Activated gamma-delta T cell (primary cell): ENCODE results near the gene PITPNC1.
"Not testable (repeated sequence)": the region's sequence is repeated elsewhere in the genome, so short reads cannot be mapped to it uniquely, and the experiment has no call there.

Source experiments
- DNase-seq: peaks from one replicate; lab custom pipeline; 2025; lab: John Stamatoyannopoulos, UW

Gene PITPNC1

DNA sequence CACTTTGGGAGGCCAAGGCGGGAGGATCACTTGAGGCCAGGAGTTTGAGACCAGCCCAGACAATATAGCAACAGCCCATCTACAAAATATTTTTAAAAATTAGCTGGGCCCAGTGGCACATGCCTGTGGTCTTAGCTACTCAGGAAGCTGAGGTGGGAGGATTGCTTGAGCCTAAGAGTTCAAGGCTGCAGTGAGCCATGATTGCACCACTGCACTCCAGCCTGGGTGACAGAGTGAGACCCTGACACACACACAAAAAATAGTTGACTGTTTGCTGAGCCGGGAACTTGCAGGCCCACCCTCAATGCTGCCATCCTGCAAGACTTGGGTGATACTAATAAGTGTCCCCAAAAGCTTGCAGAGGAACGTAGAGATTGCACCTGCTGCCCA is 271.8 kb downstream of the PITPNC1 start:
- not testable (repeated sequence) for DNase-seq

DNA sequence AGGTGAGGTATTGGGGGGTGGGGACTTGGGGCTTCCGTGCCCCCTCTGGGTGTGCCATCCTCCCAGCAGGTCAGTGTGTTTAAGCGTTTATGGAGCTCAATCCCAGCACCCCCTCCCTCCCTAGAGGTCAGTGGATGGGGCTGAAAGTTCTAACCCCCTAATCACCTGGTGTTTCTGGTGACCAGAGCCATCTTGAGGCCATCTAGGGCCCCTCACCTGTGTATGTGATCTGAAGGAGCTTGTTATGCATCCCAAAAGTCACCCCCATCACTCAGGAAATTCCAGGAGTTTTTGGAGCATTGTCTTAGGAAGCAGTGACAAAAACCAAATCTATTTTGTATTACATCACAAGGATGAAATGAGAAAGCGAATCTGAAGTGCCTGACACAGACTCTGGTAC is 272.8 kb downstream of the PITPNC1 start:
- DNase-seq = no peak

DNA sequence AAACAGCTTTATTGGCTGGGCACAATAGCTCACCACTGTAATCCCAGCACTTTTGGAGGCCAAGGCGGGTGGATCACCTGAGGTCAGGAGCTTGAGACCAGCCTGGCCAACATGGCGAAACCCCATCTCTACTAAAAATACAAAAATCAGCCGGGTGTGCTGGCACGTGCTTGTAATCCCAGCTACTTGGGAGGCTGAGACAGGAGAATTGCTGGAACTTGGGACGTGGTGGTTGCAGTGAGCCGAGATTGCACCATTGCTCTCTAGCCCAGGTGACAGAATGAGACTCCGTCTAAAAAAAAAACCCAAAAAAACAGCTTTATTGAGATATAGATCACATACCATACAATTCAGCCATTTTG is 274.1 kb downstream of the PITPNC1 start:
- DNase-seq = not testable (repeated sequence)

DNA sequence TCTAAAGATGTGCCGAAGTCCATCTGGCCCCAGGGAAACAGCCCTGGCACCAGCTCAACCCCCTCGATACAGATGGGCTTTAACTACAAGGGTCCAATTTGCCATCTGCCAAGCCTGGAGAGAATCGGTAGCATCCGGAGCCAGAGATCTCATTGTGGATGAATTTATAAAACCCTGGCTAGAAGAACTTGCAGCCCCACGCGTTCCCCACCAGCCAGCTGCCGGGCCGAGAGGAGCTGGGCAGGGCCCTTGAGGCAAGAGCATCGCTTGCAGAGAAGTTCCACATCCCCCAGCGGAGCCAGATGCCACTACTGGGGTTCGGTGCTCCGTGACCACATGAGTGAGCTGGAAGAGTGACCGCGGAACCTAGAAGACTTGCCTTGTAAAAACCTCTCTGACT is 275.4 kb downstream of the PITPNC1 start:
- DNase-seq = no peak

DNA sequence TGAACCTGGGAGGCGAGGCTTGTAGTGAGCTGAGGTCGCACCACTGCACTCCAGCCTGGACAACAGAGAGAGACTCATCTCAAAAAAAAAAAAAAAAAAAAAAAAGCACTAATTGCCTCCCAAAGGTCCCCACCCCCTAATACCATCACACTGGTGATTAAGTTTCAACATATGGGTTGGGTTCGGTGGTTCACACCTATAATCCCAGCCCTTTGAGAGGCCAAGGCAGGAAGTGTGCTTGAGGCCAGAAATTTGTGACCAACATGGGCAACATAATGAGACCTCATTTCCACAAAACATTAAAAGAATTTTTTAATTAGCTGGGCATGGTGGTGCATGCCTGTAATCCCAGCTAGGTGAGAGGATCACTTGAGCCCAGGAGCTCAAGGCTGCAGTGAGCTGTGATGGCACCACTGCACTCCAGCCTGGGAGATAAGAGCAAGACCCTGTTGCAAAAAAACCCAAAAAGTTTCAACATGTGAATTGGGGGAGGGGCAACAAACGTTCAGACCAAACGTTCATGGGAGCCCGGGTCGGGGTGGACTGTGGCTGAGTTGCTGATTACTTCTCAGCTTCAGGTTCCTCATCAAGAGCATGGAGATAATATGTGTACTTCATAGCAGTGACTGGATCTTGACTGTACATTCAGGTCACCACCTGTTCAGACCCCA is 278.5 kb downstream of the PITPNC1 start:
- DNase-seq = no peak

DNA sequence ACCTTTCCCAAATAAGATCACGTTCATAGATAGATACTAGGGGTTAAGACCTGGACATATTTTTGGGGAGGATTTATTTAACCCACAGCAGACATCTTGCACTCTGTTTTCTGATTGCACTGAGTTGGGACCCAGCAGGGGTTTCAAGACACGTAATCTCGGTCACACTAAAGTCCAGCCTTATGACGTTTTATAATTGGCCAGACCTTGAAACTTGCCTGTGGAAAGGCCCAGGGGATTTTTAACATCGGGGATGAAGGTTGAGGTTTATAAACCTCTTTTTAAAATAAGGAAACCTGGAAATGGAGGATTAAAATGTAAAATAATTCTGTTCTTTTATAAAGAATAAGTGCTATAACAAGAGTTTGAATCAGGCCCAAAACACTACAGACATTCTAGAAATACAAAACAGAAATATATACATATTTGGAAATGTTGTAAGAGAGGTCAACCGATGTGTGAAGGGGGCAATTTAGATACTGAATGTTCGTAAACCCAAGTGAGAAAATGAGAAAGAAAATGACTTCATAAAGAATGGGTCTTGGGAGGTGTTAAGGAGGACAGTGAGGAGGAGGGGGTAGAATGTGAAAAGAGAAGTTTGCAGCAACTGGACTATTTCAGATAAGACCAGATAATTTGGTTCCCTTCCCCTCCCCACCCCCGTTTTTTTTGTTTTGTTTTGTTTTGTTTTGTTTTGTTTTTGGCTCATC is 279.6 kb downstream of the PITPNC1 start:
- no peak for DNase-seq

DNA sequence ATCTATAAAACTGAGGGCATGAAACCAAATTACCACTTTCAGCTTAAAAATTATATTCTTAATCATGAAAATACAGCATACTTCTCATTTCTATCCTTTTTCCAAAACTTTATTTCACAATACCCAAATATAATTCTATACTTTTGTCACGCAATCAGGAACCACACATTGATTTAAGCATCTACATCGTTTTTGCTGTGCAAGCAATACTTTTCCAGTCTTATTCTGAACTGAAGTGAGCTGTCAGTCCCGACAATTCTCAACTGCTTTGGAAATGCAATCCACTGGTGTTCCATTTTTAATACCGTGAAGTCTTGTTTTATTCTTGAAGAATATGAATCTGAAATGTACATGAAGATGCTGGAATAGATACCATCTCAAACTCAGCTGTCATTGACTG is 280.5 kb downstream of the PITPNC1 start:
- DNase-seq = no peak

DNA sequence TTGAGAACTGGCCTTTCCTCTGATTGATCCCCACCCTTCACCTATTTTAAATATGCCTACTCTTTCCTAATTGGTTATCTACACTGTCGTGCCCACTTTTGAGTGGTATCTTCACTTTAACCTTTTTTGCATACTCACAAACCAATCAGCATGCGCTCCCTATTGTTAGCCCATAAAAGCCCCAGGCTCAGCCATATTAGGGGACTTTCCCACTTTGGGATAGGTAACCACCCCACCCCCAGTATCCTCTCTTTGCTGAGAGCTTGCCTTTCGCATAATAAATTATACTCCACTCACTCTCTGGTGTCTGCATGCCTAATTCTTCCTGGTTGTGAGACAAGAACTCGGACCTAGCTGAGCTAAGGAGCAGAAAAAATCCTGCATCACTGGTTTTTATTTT is 281.2 kb downstream of the PITPNC1 start:
- DNase-seq = no peak

DNA sequence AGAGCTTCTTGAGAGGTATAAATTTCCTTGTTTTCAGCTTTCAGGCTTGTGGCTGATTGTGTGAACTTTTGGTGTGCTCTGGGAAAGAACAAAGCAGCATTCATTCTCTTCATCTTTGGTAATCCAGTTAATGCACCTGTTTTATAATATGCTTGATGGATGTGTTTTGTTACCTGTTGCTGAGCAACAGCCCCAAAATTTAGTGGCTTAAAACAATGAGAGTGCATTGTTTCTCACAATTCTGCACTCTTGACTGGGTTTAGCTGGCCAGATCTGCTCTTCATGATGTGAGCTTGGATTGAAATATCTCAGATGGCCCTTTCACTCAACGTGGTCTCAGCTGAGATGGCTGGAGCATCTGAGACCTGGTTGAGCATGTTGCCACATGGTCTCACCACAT is 281.9 kb downstream of the PITPNC1 start:
- DNase-seq = no peak

DNA sequence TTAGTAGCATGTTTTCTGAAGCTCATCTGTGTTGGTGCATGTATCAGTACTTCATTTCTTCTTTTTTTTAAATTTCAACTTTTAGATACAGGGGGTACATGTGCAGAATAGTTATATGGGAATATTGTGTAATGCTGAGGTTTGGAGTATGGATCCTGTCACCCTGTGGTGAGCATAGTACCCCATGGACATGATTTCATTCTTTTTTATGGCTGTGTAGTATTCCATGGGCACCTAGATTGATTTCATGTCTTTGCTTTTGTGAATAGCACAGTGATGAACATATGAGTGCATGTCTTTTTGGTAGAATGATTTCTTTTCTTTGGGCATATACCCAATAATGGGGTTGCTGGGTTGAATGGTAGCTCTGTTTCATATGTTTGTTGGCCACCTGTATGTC is 285.6 kb downstream of the PITPNC1 start:
- no peak for DNase-seq

DNA sequence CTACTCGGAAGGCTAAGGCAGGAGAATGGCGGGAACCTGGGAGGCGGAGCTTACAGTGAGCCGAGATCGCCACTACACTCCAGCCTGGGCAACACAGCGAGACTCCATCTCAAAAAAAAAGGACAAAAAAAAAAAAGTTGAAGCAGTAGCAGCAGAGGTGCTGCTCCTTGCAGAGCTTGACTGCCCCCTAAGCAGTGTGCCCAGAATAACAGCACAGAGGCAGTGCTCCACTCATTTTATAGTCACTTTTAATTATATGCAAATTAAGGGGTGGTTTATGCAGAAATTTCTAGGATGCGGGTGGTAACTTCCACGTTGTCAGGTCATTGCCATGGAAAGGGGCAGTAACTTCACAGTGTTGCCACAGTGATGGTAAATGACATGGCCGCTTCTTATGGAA is 286.4 kb downstream of the PITPNC1 start:
- no peak for DNase-seq

DNA sequence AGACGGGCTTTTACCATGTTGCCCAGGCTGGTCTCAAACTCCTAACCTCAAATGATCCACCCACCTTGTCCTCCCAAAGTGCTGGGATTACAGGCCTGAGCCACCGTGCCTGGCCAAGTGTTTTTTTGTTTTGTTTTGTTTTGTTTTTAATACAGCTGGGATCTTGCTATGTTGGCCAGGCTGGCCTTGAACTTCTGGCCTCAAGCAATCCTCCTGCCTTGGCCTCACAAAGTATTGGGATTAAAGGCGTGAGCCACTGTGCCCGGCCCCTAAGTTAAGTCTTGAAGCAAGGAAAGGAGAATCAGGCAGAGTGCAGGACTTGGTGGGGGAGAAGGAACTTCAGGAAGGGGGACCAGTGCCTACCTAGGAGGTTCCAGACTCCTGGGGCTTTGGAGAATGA is 288.9 kb downstream of the PITPNC1 start:
- DNase-seq = no peak

DNA sequence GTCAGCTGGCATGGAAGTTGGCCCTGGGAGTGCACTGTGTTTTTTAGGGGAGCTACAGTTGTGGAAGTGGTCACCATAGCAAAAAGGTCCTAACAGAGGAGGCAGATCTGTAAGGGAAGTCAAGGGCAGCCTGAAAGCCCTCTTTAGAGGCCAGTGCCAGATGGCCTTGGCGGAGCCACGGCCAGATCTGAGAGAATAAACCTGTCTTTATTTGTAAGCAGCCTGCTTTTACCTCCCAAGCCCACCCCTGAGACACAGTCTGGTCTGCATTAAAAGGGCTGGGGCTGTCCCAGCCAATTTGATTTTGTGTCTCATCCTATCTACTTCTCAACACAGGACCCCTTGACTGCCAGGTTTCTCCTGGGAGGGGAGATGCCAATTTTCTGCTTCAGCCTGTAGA is 289.6 kb downstream of the PITPNC1 start:
- DNase-seq = no peak

DNA sequence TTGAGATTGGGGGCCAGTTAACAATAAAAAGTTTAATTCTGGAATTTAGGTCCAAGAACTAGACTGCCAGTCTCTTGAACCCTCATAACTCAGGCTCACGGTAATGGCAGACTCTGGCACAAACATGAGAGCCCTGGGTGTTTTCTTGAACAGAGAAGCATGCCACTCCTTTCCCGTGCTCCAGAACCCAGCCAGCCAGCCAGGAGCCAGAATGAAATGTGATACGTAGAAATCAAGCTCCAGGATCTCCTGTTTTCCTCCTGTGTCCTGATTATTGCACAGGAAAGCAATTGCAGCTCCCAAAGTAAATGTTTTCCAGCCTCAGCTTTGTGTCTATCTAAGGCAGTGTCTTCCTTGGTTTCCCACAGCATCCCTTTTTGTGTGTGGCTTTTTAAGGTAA is 294.4 kb downstream of the PITPNC1 start:
- DNase-seq = no peak

DNA sequence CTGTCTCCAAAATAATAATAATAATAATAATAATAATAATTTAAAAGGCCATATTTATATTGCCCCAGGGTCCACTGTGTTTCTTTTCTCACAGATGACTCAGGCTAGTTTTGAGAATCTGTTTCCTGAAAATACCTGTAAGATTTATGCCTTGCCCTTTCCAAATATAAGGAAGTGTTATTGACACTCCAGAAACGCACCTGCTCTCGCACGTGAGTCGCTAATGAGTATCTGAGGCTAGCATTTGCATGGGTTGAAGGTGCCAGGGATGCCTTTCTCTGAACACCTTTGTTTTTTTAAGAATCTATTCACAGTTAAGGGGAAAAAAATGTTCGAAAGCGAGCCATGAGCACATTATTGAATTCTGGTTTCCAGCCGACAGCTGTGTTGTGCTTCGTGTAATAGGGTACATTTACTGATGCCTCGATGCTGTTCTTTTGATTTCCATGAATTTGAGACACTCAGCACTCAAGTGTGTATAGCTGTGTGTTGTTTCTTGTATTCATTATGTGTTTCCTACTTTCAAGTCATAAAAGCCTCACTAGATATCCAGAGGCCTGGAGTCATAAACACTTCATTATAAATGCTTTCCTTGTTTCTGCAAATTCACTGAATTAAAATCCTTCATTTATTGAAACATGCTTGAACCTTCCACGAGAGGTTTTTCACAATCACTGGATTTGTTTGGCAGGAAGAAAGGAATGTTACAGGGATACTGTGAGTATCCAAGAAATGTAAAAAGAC is 295.7 kb downstream of the PITPNC1 start:
- no peak for DNase-seq

DNA sequence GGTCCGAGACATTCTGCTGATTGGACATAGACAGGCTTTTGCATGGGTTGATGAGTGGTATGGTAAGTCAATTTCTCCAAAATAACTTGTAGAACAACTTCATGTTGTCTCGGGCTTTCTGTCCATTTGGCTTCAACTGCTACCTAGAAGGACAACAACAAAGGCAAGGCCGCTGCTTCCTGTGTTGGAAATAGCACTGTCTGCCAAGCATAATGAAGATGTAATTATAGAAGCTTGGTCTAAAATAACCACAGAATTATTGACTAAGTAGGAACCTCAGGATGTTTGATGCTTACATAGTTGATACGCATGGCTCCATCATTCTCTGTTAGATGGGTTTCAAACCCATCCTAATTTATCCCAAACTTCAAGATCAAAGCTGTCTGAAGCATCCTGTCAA is 298.4 kb downstream of the PITPNC1 start:
- DNase-seq = no peak

DNA sequence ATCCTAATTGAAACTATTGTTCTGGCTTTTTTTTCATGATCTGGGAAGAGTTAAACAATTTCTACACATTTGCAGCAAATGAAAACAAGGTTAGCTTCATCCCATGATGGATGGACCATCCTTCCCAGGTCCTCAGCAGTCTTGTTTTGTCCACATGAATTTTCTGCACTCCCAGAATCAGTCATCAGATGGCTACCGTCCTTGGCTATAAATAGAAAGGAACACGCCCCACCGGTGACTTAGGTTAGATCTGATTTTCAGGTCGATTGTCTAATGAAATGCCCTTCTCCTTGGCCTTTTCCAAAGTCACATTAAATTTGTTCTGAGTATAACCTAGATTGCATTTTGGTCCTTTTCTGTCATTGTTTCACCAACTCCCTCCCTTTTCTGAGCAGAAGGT is 299.2 kb downstream of the PITPNC1 start:
- no peak for DNase-seq

DNA sequence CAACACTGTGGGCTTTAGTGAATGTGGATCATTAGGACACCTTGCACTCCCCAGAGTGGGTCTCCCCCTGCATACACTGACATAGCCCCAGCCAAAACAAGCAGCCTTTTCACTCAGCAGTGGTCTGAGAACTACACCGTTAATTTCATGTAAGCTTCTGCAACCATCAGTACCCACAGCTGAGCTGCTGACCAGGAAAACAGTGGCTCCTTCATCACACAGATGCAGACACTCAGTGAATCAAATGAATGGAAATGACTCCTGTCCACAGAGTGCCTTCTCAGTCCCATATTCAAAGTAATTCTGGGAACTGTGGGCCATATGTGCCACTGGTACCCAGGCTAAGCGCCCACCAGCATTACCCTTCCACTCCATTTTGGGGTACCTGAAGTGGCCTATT is 301.3 kb downstream of the PITPNC1 start:
- DNase-seq = no peak

DNA sequence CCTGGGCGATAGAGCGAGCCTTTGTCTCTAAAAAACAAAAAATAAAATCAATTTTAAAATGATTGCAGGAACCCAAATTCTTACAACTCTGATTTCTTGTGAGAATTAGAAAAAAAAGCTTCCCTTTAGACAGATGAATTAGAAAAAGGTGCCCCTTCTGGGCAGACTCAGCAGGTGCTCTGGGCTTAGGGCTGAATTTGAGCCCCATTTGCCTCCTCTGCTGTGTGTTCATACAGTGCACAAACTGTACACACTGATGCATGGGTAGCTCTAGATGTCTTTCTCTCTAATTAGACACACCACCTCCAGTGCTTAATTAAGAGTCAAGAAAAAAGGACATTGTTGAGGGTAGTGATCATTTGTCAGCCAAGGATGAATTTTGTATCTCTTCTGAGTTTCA is 302.1 kb downstream of the PITPNC1 start:
- DNase-seq = no peak

DNA sequence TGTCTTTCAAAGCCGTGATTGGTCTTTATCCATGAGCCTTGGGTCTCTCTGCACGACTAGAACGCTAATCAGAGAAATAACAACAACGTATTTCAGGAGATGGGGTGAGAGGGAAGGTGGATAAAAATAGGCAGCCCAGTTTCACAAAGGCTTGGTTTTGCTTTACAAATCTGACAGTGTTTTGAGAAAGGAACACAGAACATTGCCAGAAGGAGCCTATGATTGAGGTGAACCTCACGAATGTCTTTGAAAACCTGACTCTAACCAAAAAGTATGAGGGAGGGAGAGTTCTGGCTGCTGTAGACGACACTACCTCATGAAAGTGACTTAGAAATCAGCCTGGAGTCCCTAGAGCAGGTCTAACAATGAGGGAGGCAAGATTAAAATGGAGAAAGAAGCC is 302.6 kb downstream of the PITPNC1 start:
- no peak for DNase-seq

DNA sequence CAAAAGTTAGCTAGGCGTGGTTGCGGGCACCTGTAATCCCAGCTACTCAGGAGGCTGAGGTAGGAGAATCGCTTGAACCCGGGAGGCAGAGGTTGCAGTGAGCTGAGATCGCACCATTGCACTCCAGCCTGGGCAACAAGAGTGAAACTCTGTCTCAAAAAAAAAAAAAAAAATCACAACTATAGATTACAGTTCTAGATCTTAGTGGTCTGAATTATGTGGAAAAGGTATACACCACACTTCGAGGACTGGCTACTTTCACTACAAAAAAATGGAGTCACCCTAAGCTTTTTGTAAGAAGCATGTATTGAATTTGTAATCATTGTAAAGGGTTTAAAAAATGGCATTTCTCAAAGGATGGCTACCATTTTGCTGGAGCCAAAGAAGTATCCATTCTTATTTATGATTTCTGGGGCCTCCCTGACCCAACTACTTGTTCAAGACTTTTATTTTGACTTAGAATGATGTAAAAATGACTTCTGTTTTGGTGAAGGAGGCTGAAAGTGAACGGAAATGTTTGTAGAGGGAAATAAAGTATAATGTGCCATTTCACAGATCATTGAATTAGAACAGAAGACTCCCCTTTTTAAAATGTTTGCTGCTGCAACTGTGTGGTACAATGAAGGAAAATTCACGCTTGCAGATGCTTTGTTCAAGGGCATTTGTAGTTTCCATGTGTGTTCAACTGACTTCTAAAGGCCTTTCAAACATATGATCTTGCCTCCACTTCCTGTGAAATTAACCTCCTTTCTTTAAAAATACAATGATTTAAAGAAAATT is 303.6 kb downstream of the PITPNC1 start:
- DNase-seq = no peak

DNA sequence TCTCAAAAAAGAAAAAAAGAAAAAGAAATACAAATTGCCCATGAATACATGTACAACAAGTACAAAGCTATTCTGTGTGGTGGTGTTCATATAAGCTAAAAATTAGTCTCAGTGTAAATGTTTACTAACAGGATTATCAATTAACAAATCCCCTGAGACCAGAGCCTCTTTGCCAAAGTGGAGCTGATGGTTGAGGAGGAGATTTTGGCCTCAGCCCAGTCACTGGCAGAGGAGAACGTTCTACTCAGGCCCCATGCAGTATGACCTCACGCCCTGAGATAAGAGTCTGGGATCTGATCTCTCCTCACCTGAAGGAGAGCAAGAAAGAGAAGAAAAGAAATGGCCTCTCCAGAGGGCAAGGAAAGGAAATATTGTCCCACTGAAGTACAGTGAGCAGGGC is 305.1 kb downstream of the PITPNC1 start:
- DNase-seq = no peak

DNA sequence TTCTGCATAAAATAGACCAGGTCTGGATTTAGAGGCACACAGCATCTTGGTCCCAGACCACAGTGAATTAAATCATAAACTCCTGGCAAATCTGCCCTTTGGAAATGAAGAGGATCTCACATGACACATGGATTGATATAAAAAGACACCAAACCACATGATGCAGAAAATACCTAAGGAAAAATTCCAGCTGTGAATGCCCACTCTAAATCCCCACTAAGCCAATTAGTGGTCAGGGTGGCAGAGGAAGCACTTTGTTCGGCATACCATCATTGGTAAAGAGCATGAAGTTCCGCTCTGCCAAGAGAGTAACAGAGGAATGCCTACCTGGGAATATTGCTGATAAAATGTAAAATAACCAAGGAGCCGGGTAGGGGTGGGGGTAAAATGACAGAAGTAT is 308.3 kb downstream of the PITPNC1 start:
- DNase-seq = no peak
